PC-3 (cell line): ENCODE data around the gene LIN28A.

Source experiments
- CTCF ChIP-seq: fragments of 300-600 bp; sonication (generic); conservative IDR thresholded peaks from 2 replicates; pipeline ENCODE4 v1.5.1; 2017; ENCODE audit warnings: antibody characterized with exemption, low read depth, mild to moderate bottlenecking, low read length
- EZH2 ChIP-seq: fragments of 300-600 bp; sonication (generic); IDR thresholded peaks from one replicate; pipeline ENCODE4 v1.6.1; 2017; ENCODE audit warnings: antibody characterized with exemption, mild to moderate bottlenecking, low read length; ENCODE audit not compliant: unreplicated experiment
- EZH2phosphoT487 ChIP-seq: fragments of 300-600 bp; sonication (generic); IDR thresholded peaks from 2 replicates; pipeline ENCODE4 v1.6.1; 2018; ENCODE audit warnings: mild to moderate bottlenecking, antibody characterized with exemption, low read length, borderline replicate concordance

GRCh38 chr1:26373281-26373680, 37.3 kb upstream of the LIN28A start:
- TF ChIP-seq CTCF = no peak
- TF ChIP-seq EZH2 = no peak
- no peak for TF ChIP-seq EZH2phosphoT487
